Measurements from ENCODE around the gene MYO3B. TPM values are rescaled to one million over a fixed set of nuclear protein-coding genes. Genes with fewer than 3 reads are reported as not detected.

MYO3B gene
- total and polyA plus RNA-seq, 8 donors, result 1.3 to 4.1 (median 2.6) TPM; not detected in 1

DNA sequence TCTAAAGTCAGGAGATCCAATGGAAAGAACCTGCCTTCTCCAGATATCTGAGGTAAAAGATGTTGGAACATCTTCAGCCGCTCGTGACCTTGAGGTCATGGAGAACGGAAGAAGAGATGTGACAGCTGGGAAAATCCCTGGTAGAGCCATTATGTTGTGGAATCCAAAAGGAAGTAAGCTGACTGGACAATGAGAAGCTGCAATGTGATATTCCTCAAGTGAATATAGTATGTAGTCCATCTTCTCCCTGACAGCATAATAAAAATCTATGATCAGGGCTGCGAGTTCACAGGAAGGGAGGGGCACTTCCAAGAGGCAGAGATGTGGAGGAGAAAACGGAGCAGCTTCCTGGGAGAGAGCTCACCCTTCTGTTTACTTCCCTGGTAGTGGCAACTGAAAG lies 336.2 kb downstream of the MYO3B start:
- H3K4me1 ChIP-seq, result no peaks in the 10 kb centered on the region
- no peak overlapping the region for H3K4me3 ChIP-seq
- no peaks in the 10 kb centered on the region for H3K36me3 ChIP-seq
- intact Hi-C loops (cut with DNase I), result no loop called here
- no peaks in the 10 kb centered on the region for H3K9me3 ChIP-seq
- H3K27me3 ChIP-seq, result no peaks in the 10 kb centered on the region
- no peak overlapping the region for H3K27ac ChIP-seq
- TF ChIP-seq, protein P1, sequence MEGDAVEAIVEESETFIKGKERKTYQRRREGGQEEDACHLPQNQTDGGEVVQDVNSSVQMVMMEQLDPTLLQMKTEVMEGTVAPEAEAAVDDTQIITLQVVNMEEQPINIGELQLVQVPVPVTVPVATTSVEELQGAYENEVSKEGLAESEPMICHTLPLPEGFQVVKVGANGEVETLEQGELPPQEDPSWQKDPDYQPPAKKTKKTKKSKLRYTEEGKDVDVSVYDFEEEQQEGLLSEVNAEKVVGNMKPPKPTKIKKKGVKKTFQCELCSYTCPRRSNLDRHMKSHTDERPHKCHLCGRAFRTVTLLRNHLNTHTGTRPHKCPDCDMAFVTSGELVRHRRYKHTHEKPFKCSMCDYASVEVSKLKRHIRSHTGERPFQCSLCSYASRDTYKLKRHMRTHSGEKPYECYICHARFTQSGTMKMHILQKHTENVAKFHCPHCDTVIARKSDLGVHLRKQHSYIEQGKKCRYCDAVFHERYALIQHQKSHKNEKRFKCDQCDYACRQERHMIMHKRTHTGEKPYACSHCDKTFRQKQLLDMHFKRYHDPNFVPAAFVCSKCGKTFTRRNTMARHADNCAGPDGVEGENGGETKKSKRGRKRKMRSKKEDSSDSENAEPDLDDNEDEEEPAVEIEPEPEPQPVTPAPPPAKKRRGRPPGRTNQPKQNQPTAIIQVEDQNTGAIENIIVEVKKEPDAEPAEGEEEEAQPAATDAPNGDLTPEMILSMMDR (IDR thresholded peaks at IDR 0.05), result no peak
- ATAC-seq (no peak), DNase-seq (no peak)

GRCh38 chr2:170517538-170517937 lies 339.6 kb downstream of the MYO3B start:
- no peak for ATAC-seq
- DNase-seq, result no peak
- H3K9me3 ChIP-seq, result no peaks in the 10 kb centered on the region
- H3K27ac ChIP-seq, result no peak overlapping the region
- intact Hi-C loops (cut with DNase I), result no loop called here
- H3K27me3 ChIP-seq, result no peaks in the 10 kb centered on the region
- no peaks in the 10 kb centered on the region for H3K4me1 ChIP-seq
- TF ChIP-seq, protein P1 (IDR thresholded peaks at IDR 0.05), result no peak
- H3K4me3 ChIP-seq, result no peak overlapping the region
- no peaks in the 10 kb centered on the region for H3K36me3 ChIP-seq

- no peaks in the 10 kb centered on the region for H3K36me3 ChIP-seq
- H3K4me3 ChIP-seq, result no peak overlapping the region
- H3K27ac ChIP-seq, result no peak overlapping the region
- ATAC-seq (no peak), DNase-seq (no peak)
- no peaks in the 10 kb centered on the region for H3K27me3 ChIP-seq
- no peaks in the 10 kb centered on the region for H3K9me3 ChIP-seq
- H3K4me1 ChIP-seq, result no peaks in the 10 kb centered on the region
- intact Hi-C loops (cut with DNase I), result no loop called here
- TF ChIP-seq, protein P1 (IDR thresholded peaks at IDR 0.05), result no peak
Measured at GRCh38 chr2:170518911-170519310, 341.0 kb downstream of the MYO3B start.

DNA sequence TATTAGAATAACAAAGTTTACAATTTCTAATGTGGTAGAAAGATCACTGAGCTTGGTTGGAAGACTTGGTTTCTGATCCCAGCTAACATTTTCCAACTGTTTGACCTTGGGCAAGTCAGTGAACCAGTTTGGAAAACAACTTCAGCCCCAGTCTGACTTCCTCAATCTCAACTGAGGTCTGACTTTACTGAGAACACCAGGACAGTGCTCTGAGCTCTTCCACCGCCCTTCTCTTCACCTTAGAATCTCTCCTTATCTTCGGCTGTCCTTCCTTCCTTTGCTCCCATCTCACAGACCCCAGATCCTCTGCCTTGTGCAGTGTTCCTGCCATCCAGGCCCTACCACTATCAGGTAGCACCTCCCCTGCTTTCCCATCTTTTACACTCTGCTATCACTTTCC lies 343.4 kb downstream of the MYO3B start:
- H3K4me3 ChIP-seq, result no peak overlapping the region
- TF ChIP-seq, protein P1 (IDR thresholded peaks at IDR 0.05), result no peak
- intact Hi-C loops (cut with DNase I), result no loop called here

GRCh38 chr2:170523506-170523905 lies 345.6 kb downstream of the MYO3B start:
- intact Hi-C loops (cut with DNase I), result no loop called here
- Histone ChIP-seq H3K4me3 (no peak overlapping the region), H3K27me3 (no peaks in the 10 kb centered on the region), H3K9me3 (no peaks in the 10 kb centered on the region), H3K36me3 (no peaks in the 10 kb centered on the region), H3K4me1 (peaks cover 0 to 11% of the 10 kb centered on the region in 2 donors), H3K27ac (no peak overlapping the region)
- TF ChIP-seq, protein P1 (IDR thresholded peaks at IDR 0.05), result no peak
- DNase-seq (no peak), ATAC-seq (no peak)

More for the DNA sequence above, 343.4 kb downstream of the MYO3B start:
- H3K27me3 ChIP-seq, result no peaks in the 10 kb centered on the region
- ATAC-seq (no peak), DNase-seq (no peak)
- no peaks in the 10 kb centered on the region for H3K36me3 ChIP-seq
- H3K27ac ChIP-seq, result no peak overlapping the region
- H3K4me1 ChIP-seq, result peaks cover 0 to 11% of the 10 kb centered on the region in 2 donors
- no peaks in the 10 kb centered on the region for H3K9me3 ChIP-seq

Measured in left lung (tissue), 10 donors.